ENCODE measurements around the gene APRT.
"Not testable (repeated sequence)": the region's sequence is repeated elsewhere in the genome, so short reads cannot be mapped to it uniquely, and the experiment has no call there.

APRT gene

GRCh38 chr16:88788749-88789148 lies 23.0 kb downstream of the APRT start:
- DNase-seq (ENCODE audit: low read depth, low spot score) = not testable (repeated sequence)

GRCh38 chr16:88787579-88788314 lies 24.0 kb downstream of the APRT start:
- no peak for DNase-seq (ENCODE audit: low read depth, low spot score)

GRCh38 chr16:88785106-88785924 lies 26.4 kb downstream of the APRT start, which contains the start of gene PIEZO1:
PIEZO1 (minus strand) TSS chr16:88785220; CDS start chr16:88784964, 256 bp downstream.
- DNase-seq (ENCODE audit: low read depth, low spot score) = no peak

DNA sequence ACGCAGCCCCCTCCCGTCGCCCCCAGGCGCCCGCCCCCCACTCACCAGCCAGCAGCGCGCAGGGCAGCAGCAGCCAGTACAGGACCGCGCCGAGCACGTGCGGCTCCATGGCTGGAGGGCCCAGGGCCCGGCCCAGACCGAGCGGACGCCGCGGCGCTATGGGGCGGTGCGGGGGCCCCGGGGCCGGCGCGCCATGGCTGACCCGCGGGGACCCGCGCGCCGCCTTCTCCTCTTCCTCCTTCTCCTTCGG lies 26.9 kb downstream of the APRT start:
- DNase-seq (ENCODE audit: low read depth, low spot score) = no peak

- no peak for DNase-seq (ENCODE audit: low read depth, low spot score)
Measured at GRCh38 chr16:88784074-88784855, 27.5 kb downstream of the APRT start.

DNA sequence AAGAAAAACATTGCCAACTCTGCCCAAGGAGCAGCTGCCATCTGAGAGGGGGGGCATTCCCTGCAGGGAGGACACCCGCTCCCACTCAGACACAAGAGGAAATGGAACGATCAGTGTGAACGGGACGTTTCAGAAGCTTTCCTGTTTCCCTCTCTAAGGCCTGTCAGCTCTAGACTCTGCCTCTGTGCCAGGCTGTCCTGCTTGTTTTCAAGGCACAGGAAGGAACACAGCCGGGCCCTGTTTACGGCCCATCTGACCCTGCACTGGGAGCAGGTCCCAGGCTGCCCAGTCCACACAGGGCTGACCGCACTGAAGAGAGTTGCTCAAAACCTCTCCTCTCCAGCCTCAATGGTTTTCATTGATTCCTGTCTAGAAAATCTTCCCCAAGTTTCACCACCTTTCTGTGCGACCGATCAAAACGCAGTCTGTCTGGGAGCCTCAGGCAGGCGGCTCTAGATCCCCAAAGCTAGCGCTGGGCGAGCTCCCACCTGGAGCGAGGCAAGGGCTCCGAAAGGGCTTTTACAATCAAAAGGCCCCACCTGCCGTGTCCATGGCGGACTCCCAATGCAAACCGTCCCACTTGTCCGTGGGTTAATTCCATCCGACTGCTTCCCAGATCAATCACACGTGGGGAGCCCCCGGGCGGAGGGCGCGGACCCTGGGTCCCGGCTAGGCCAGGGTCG lies 28.2 kb downstream of the APRT start:
- DNase-seq (ENCODE audit: low read depth, low spot score) = no peak

- DNase-seq (ENCODE audit: low read depth, low spot score) = no peak
Measured at GRCh38 chr16:88782454-88783390, 29.0 kb downstream of the APRT start.

- DNase-seq (ENCODE audit: low read depth, low spot score) = no peak
Measured at GRCh38 chr16:88781140-88782077, 30.3 kb downstream of the APRT start.

DNA sequence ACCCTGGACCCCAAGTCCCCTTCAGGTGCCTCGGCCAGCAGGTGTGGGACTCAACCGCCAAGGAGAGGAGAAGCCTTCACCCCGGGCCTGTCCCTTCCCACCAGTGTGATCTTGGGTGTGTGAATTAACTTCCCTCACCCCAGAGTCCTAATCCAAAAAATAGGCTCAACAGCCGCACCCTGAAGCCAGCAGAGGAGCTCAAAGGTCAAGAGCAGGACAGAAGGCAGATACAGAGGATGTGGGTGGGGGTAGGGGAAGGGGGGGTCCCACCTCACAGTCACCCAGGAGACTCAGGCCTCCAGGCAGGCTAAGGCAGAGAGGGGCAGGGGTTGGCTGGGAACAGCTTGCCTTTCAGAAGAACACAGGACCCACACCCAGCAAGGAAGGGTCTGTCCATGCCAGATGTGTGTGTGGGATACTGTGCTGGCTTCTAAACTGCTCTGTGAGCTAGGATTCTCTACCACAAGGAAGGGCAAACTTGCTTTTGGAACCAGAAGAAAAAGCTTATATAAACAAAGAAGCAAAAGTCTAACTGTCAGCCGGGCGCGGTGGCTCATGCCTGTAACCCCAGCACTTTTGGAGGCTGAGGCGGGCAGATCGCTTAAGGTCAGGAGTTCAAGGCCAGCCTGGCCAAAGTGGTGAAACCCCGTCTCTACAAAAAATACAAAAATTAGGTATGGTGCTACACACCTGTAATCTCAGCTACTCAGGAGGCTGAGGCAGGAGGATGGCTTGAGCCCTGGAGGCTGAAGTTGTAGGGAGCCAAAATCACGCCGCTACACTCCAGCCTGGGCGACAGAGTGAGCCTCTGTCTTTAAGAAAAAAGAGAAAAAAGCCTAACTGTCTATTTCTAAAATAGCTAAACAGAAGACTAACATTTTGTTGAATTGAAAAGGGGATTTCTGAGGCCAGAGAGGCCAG lies 31.3 kb downstream of the APRT start:
- no peak for DNase-seq (ENCODE audit: low read depth, low spot score)

DNA sequence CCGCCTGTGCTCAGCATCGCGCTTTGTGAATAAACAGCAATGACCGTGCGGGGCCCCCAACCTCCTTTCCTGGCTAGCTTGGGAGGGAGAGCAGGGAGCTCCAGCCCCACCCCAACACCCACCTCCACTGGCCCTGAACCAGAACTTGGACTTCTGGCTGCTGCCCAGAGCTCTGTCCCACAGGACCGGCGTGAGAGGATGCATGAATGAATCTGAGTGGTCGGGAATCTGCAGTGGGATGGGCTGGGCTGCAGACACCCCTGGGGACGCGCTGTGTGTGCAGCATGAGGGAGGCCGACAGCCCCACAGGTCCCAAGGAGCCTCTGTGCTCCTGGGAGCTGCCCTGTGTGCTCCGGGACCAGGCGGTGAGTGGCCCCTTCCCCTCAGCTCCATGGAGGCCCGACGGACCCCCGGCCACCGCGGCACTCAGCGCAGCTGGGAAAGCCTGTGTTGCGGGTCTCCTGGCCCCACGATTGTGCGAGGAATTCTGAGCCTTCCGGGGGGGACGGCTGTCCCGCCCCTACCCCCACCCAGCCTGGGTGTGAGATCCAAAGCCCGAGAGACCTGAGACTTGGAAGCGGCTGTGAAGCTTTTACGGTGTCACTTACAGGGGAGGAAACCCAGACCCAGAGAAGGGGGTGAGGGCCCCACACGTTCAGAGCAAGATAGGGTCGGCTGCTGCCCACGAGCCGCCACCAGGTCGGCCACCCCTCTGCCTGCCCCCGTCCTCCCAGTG lies 32.2 kb downstream of the APRT start:
- no peak for DNase-seq (ENCODE audit: low read depth, low spot score)

DNA sequence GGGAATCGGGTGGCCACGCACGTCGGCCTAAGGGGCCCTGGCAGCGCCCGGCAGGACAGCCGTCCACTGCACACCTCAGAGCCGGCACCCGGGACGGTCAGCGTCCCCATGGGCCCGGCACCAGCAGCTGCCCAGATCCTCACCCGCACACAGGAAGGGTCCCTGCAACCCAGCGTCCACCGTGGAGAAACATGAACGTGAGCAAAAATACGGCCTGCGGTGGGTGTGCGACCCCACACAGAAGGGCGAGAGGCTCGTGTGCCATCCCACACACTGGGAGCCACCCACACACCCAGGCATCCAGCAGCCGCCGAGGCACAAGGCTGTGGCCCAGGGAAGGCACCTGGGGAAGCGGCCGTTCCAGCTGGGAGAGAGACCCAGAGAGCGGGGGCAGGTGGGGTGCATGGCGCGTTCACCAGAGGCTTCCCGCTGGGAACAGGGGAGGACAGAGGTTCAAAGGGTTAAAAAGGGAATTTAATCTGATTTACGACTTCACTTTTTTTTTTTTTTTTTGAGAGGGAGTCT lies 33.1 kb downstream of the APRT start:
- no peak for DNase-seq (ENCODE audit: low read depth, low spot score)

GRCh38 chr16:88778271-88778525 lies 33.5 kb downstream of the APRT start:
- DNase-seq (ENCODE audit: low read depth, low spot score) = no peak

GRCh38 chr16:88777471-88778270 lies 34.1 kb downstream of the APRT start:
- DNase-seq (ENCODE audit: low read depth, low spot score) = no peak

GRCh38 chr16:88775825-88776224 lies 35.9 kb downstream of the APRT start:
- no peak for DNase-seq (ENCODE audit: low read depth, low spot score)

DNA sequence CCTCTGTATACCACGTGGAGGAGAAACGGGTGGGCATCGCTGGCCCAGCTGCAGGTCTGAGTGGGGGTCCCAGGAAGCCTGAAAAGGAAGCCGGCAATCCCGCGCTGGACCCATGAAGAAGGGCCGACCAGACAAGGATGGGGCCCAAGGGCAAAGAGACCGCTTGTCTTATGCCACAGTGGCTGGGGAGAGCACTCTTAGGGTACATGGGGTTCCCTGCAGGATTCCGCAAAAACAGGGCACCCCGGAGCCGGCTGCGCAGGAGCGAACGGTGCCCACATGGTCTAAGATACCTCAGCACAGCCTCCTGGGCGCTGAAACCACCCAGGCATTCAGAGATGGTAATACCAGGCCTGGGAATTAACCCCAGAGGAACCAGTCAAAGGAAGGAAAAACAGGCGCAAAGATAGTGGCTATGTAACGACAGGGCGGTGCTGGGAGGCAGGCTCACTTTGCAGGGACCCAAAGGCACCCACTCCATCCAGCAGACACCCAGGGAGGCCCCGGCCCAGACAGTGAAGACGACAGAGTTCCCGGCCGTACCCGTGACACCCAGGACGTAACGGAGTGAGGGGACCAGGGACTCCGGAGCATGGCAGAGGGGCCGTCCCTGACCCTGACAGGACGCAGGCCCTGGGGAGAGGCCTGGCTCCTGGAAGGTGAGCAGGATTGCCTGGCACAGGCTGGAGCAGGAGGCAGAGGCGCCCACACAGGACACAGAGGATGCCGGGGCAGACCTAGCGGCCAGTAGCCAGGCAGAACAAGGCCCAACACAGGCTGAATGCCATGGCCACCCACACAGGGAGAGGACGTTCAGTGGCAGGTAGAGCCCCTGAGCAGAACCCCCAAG lies 37.0 kb downstream of the APRT start:
- DNase-seq (ENCODE audit: low read depth, low spot score) = no peak

DNA sequence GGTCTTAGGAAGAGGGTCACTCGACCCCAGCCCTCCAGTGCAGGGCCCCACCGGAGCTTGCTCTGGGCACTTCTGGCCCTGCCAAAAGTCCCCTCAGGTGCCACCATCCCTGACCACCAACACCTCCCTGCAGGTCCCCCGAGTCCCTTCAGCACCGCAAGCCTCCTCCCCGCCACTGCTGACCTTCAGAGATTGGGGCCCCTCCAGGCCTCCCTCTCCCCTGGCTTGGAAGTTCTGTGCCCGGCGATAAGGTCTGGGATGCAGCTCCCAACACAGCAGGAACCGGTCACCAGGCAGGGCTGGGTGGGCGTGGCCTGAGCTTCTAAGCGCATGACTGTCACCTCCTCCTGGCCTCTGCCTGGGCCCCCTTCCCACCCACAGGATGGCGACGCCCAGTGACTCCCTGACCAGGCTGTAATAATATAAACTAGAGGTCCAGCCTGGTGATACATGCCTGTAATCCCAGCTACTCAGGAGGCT lies 37.9 kb downstream of the APRT start:
- DNase-seq (ENCODE audit: low read depth, low spot score) = no peak

Data from smooth muscle cell of the brain vasculature (primary cell).